Measurements from ENCODE around the gene SLC4A5.

GRCh38 chr2:74347742-74348141, 4.5 kb upstream of the SLC4A5 start:
- TF ChIP-seq POLR2A (IDR thresholded peaks at IDR 0.05) (no peak), CTCF (IDR thresholded peaks at IDR 0.05) (no peak), POLR2AphosphoS5 (IDR thresholded peaks at IDR 0.05) (no peak), EP300 (IDR thresholded peaks at IDR 0.05) (no peak)

Data from upper lobe of left lung (tissue), 4 donors.